ENCODE measurements around the gene SUPT16H.

Gene SUPT16H

GRCh38 chr14:21313512-21313911 is 70.3 kb downstream of the SUPT16H start:
- no peak overlapping the region for H3K4me2 ChIP-seq (ENCODE audit: low read length)
- H3K27me3 ChIP-seq (ENCODE audit: insufficient read depth, low read length, poor library complexity), result no peaks in the 10 kb centered on the region
- H2BK120ac ChIP-seq (ENCODE audit: low read depth, low read length), result no peak overlapping the region
- H3K4ac ChIP-seq (ENCODE audit: low read depth, low read length), result no peak overlapping the region
- no peaks in the 10 kb centered on the region for H3K79me1 ChIP-seq (ENCODE audit: low read length)
- H3K4me3 ChIP-seq (ENCODE audit: low read length), result no peak overlapping the region
- no peak overlapping the region for H3K9ac ChIP-seq (ENCODE audit: low read length)
- H2BK15ac ChIP-seq (replicated peaks; ENCODE audit: low read depth), result no peak overlapping the region
- whole genome bisulfite sequencing (ENCODE audit: extremely low coverage, insufficient coverage, low lambda C conversion rate), result no CpG with 5 or more reads among the region's 12 CpGs
- no peak overlapping the region for H3K18ac ChIP-seq (ENCODE audit: low read length)
- DNase-seq, result no peak
- H4K8ac ChIP-seq (ENCODE audit: low read depth, low read length), result no peak overlapping the region
- H3K27ac ChIP-seq (ENCODE audit: low read depth, low read length), result no peak overlapping the region
- H3K4me1 ChIP-seq (ENCODE audit: control insufficient read depth, low read depth, low read length), result no peaks in the 10 kb centered on the region
- no peaks in the 10 kb centered on the region for H3K36me3 ChIP-seq (ENCODE audit: control insufficient read depth, insufficient read depth, low read length)
- no peak overlapping the region for H3K56ac ChIP-seq (ENCODE audit: low read length)
- no peak overlapping the region for H2BK5ac ChIP-seq (ENCODE audit: low read length)
- no peak overlapping the region for H4K5ac ChIP-seq (ENCODE audit: low read length)
- H3K79me2 ChIP-seq (ENCODE audit: control insufficient read depth, insufficient read depth, low read length), result no peaks in the 10 kb centered on the region
- no peak overlapping the region for H3K23ac ChIP-seq (ENCODE audit: low read length)
- no peak overlapping the region for H2AK5ac ChIP-seq (ENCODE audit: low read length)

GRCh38 chr14:21311614-21312013 is 72.2 kb downstream of the SUPT16H start:
- H2BK5ac ChIP-seq (ENCODE audit: low read length), result no peak overlapping the region
- H3K27ac ChIP-seq (ENCODE audit: low read depth, low read length), result no peak overlapping the region
- H3K36me3 ChIP-seq (ENCODE audit: control insufficient read depth, insufficient read depth, low read length), result no peaks in the 10 kb centered on the region
- WGBS (ENCODE audit: extremely low coverage, insufficient coverage, low lambda C conversion rate), result no CpG with 5 or more reads among the region's 2 CpGs
- no peak overlapping the region for H3K4me2 ChIP-seq (ENCODE audit: low read length)
- no peak overlapping the region for H3K4me3 ChIP-seq (ENCODE audit: low read length)
- H3K18ac ChIP-seq (ENCODE audit: low read length), result no peak overlapping the region
- H2AK5ac ChIP-seq (ENCODE audit: low read length), result no peak overlapping the region
- no peak overlapping the region for H3K23ac ChIP-seq (ENCODE audit: low read length)
- no peak overlapping the region for H3K4ac ChIP-seq (ENCODE audit: low read depth, low read length)
- no peak for DNase-seq
- no peaks in the 10 kb centered on the region for H3K79me2 ChIP-seq (ENCODE audit: control insufficient read depth, insufficient read depth, low read length)
- no peak overlapping the region for H4K8ac ChIP-seq (ENCODE audit: low read depth, low read length)
- no peak overlapping the region for H4K5ac ChIP-seq (ENCODE audit: low read length)
- H3K27me3 ChIP-seq (ENCODE audit: insufficient read depth, low read length, poor library complexity), result no peaks in the 10 kb centered on the region
- no peaks in the 10 kb centered on the region for H3K4me1 ChIP-seq (ENCODE audit: control insufficient read depth, low read depth, low read length)
- no peak overlapping the region for H3K9ac ChIP-seq (ENCODE audit: low read length)
- H2BK120ac ChIP-seq (ENCODE audit: low read depth, low read length), result no peak overlapping the region
- no peaks in the 10 kb centered on the region for H3K79me1 ChIP-seq (ENCODE audit: low read length)
- no peak overlapping the region for H3K56ac ChIP-seq (ENCODE audit: low read length)
- no peak overlapping the region for H2BK15ac ChIP-seq (replicated peaks; ENCODE audit: low read depth)

- no peak overlapping the region for H2AK5ac ChIP-seq (ENCODE audit: low read length)
- no peak overlapping the region for H3K4ac ChIP-seq (ENCODE audit: low read depth, low read length)
- no peak overlapping the region for H3K23ac ChIP-seq (ENCODE audit: low read length)
- no peak overlapping the region for H3K4me3 ChIP-seq (ENCODE audit: low read length)
- H2BK120ac ChIP-seq (ENCODE audit: low read depth, low read length), result no peak overlapping the region
- no peak overlapping the region for H3K4me2 ChIP-seq (ENCODE audit: low read length)
- no peak overlapping the region for H3K18ac ChIP-seq (ENCODE audit: low read length)
- DNase-seq, result no peak
- H3K79me1 ChIP-seq (ENCODE audit: low read length), result no peaks in the 10 kb centered on the region
- no CpG with 5 or more reads among the region's 3 CpGs for WGBS (ENCODE audit: extremely low coverage, insufficient coverage, low lambda C conversion rate)
- H3K56ac ChIP-seq (ENCODE audit: low read length), result no peak overlapping the region
- no peaks in the 10 kb centered on the region for H3K27me3 ChIP-seq (ENCODE audit: insufficient read depth, low read length, poor library complexity)
- no peak overlapping the region for H2BK15ac ChIP-seq (replicated peaks; ENCODE audit: low read depth)
- no peaks in the 10 kb centered on the region for H3K79me2 ChIP-seq (ENCODE audit: control insufficient read depth, insufficient read depth, low read length)
- no peaks in the 10 kb centered on the region for H3K4me1 ChIP-seq (ENCODE audit: control insufficient read depth, low read depth, low read length)
- no peak overlapping the region for H3K9ac ChIP-seq (ENCODE audit: low read length)
- no peak overlapping the region for H4K8ac ChIP-seq (ENCODE audit: low read depth, low read length)
- H3K27ac ChIP-seq (ENCODE audit: low read depth, low read length), result no peak overlapping the region
- H4K5ac ChIP-seq (ENCODE audit: low read length), result no peak overlapping the region
- H2BK5ac ChIP-seq (ENCODE audit: low read length), result no peak overlapping the region
- no peaks in the 10 kb centered on the region for H3K36me3 ChIP-seq (ENCODE audit: control insufficient read depth, insufficient read depth, low read length)
These were observed 73.9 kb downstream of the SUPT16H start for GRCh38 chr14:21309956-21310355.

- no peaks in the 10 kb centered on the region for H3K27me3 ChIP-seq (ENCODE audit: insufficient read depth, low read length, poor library complexity)
- H3K4me3 ChIP-seq (ENCODE audit: low read length), result no peak overlapping the region
- H4K5ac ChIP-seq (ENCODE audit: low read length), result peak overlapping the region; percentile 87
- peak overlapping the region; percentile 87 for H3K18ac ChIP-seq (ENCODE audit: low read length)
- no peaks in the 10 kb centered on the region for H3K79me1 ChIP-seq (ENCODE audit: low read length)
- peak overlapping the region; percentile 68 for H3K9ac ChIP-seq (ENCODE audit: low read length)
- no CpG with 5 or more reads among the region's 8 CpGs for WGBS (ENCODE audit: extremely low coverage, insufficient coverage, low lambda C conversion rate)
- peak overlapping the region; percentile 88 for H3K56ac ChIP-seq (ENCODE audit: low read length)
- H3K36me3 ChIP-seq (ENCODE audit: control insufficient read depth, insufficient read depth, low read length), result no peaks in the 10 kb centered on the region
- no peak overlapping the region for H3K4me2 ChIP-seq (ENCODE audit: low read length)
- peak overlapping the region; percentile 87 for H2BK5ac ChIP-seq (ENCODE audit: low read length)
- peak overlapping the region; percentile 66 for H3K27ac ChIP-seq (ENCODE audit: low read depth, low read length)
- no peak for DNase-seq
- H2BK15ac ChIP-seq (replicated peaks; ENCODE audit: low read depth), result peak overlapping the region; percentile 46
- no peaks in the 10 kb centered on the region for H3K4me1 ChIP-seq (ENCODE audit: control insufficient read depth, low read depth, low read length)
- no peak overlapping the region for H4K8ac ChIP-seq (ENCODE audit: low read depth, low read length)
- no peak overlapping the region for H2AK5ac ChIP-seq (ENCODE audit: low read length)
- H2BK120ac ChIP-seq (ENCODE audit: low read depth, low read length), result peak overlapping the region; percentile 33
- peak overlapping the region; percentile 98 for H3K4ac ChIP-seq (ENCODE audit: low read depth, low read length)
- no peak overlapping the region for H3K23ac ChIP-seq (ENCODE audit: low read length)
- no peaks in the 10 kb centered on the region for H3K79me2 ChIP-seq (ENCODE audit: control insufficient read depth, insufficient read depth, low read length)
These were observed 74.6 kb downstream of the SUPT16H start for GRCh38 chr14:21309238-21309636.

- H3K27me3 ChIP-seq (ENCODE audit: insufficient read depth, low read length, poor library complexity), result no peaks in the 10 kb centered on the region
- H3K56ac ChIP-seq (ENCODE audit: low read length), result peak overlapping the region; percentile 88
- peak overlapping the region; percentile 33 for H2BK120ac ChIP-seq (ENCODE audit: low read depth, low read length)
- no peak overlapping the region for H4K5ac ChIP-seq (ENCODE audit: low read length)
- H3K4me2 ChIP-seq (ENCODE audit: low read length), result peak overlapping the region; percentile 40
- H3K23ac ChIP-seq (ENCODE audit: low read length), result no peak overlapping the region
- peak overlapping the region; percentile 77 for H3K9ac ChIP-seq (ENCODE audit: low read length)
- no peaks in the 10 kb centered on the region for H3K79me2 ChIP-seq (ENCODE audit: control insufficient read depth, insufficient read depth, low read length)
- peak overlapping the region; percentile 46 for H2BK15ac ChIP-seq (replicated peaks; ENCODE audit: low read depth)
- H3K4me1 ChIP-seq (ENCODE audit: control insufficient read depth, low read depth, low read length), result no peaks in the 10 kb centered on the region
- H3K27ac ChIP-seq (ENCODE audit: low read depth, low read length), result peak overlapping the region; percentile 66
- no peaks in the 10 kb centered on the region for H3K79me1 ChIP-seq (ENCODE audit: low read length)
- no peaks in the 10 kb centered on the region for H3K36me3 ChIP-seq (ENCODE audit: control insufficient read depth, insufficient read depth, low read length)
- H4K8ac ChIP-seq (ENCODE audit: low read depth, low read length), result no peak overlapping the region
- H2AK5ac ChIP-seq (ENCODE audit: low read length), result no peak overlapping the region
- peak overlapping the region; percentile 98 for H3K4ac ChIP-seq (ENCODE audit: low read depth, low read length)
- H3K4me3 ChIP-seq (ENCODE audit: low read length), result peak overlapping the region; percentile 15
- peak overlapping the region; percentile 87 for H2BK5ac ChIP-seq (ENCODE audit: low read length)
- no CpG with 5 or more reads among the region's 16 CpGs for WGBS (ENCODE audit: extremely low coverage, insufficient coverage, low lambda C conversion rate)
- peak overlapping the region; percentile 87 for H3K18ac ChIP-seq (ENCODE audit: low read length)
- DNase-seq, result peak; percentile 99
These were observed 75.2 kb downstream of the SUPT16H start for GRCh38 chr14:21308479-21309237.

GRCh38 chr14:21308132-21308478 is 75.7 kb downstream of the SUPT16H start:
- peak overlapping the region; percentile 77 for H3K9ac ChIP-seq (ENCODE audit: low read length)
- H2BK5ac ChIP-seq (ENCODE audit: low read length), result no peak overlapping the region
- no peak overlapping the region for H3K23ac ChIP-seq (ENCODE audit: low read length)
- no peak overlapping the region for H2BK15ac ChIP-seq (replicated peaks; ENCODE audit: low read depth)
- peak overlapping the region; percentile 85 for H3K56ac ChIP-seq (ENCODE audit: low read length)
- no peak for DNase-seq
- no peaks in the 10 kb centered on the region for H3K36me3 ChIP-seq (ENCODE audit: control insufficient read depth, insufficient read depth, low read length)
- H4K5ac ChIP-seq (ENCODE audit: low read length), result no peak overlapping the region
- H3K79me1 ChIP-seq (ENCODE audit: low read length), result no peaks in the 10 kb centered on the region
- no peak overlapping the region for H2AK5ac ChIP-seq (ENCODE audit: low read length)
- H2BK120ac ChIP-seq (ENCODE audit: low read depth, low read length), result no peak overlapping the region
- H3K4me3 ChIP-seq (ENCODE audit: low read length), result no peak overlapping the region
- H3K4ac ChIP-seq (ENCODE audit: low read depth, low read length), result no peak overlapping the region
- H4K8ac ChIP-seq (ENCODE audit: low read depth, low read length), result no peak overlapping the region
- no peaks in the 10 kb centered on the region for H3K4me1 ChIP-seq (ENCODE audit: control insufficient read depth, low read depth, low read length)
- H3K18ac ChIP-seq (ENCODE audit: low read length), result no peak overlapping the region
- H3K79me2 ChIP-seq (ENCODE audit: control insufficient read depth, insufficient read depth, low read length), result no peaks in the 10 kb centered on the region
- no peaks in the 10 kb centered on the region for H3K27me3 ChIP-seq (ENCODE audit: insufficient read depth, low read length, poor library complexity)
- H3K4me2 ChIP-seq (ENCODE audit: low read length), result peak overlapping the region; percentile 40
- H3K27ac ChIP-seq (ENCODE audit: low read depth, low read length), result no peak overlapping the region
